ENCODE results near the gene TPT1. TPM values are rescaled to one million over a fixed set of nuclear protein-coding genes. Genes with fewer than 3 reads are reported as not detected.

Gene TPT1
- total RNA-seq, 5 donors from 2014 or later (not counting 1 experiment from before 2014, with no cell fraction given), result 6,680 to 8,997 (median 7,956) TPM

DNA sequence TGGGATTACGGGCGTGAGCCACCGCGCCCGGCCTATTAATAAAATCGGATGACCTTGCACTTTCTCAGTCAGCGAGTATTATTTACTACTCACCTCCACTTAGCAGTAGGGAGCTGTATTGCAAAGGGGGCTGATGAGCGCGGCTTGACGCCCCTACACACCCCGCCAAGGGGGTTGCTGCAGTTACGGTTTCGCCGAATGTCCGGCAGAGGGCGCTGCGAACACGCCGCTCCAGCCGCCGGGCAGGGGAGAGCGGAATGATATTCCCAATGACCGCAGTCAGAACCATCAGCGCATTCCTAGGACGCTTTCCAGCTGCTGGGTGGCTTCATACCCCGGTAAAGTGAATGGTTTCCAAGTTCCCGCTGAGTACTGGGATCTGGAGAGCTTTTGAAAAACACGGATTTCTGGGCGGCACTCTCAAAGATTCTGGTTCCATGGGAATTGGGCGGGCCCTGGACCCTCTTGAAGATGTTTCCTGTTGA is 30.0 kb upstream of the TPT1 start:
- no peak overlapping the region for H3K27ac ChIP-seq (ENCODE audit: low read length)
- H3K4me3 Mint-ChIP-seq, result peak overlapping the region in 1 of 3 donors; percentile 15

DNA sequence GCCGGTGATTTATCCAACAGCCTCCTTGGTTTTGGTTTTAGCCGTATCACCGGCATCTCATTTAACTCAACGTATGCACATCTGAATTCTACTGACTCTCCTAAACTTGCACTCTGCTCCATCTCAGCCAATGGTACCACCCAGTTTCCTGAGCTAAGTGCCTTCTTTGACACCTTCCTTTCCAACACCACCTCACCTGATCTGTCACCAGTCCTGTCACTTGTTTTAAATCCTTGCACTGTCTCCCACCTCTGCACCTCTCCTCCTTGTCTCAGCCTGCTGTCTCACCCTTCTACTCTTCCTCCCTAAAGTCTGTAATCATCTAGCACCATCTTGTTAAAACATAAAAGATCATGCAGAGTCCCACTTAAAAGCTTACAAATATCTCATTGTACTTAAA is 28.1 kb upstream of the TPT1 start:
- peaks cover 6 to 9% of the 10 kb centered on the region in 2 donors for H3K36me3 ChIP-seq (ENCODE audit: control insufficient read depth in 2 of 2, extremely low read depth in 1 of 2, insufficient read depth in 1 of 2, low read length in 1 of 2)
- no peak overlapping the region for H3K4me3 ChIP-seq (ENCODE audit: control insufficient read depth in 1 of 2, extremely low read depth in 1 of 2, low read length in 1 of 2)
- Mint-ChIP-seq H3K9me3 (peaks cover 0 to under 1% (median 0%) of the 10 kb centered on the region in 3 donors), H3K36me3 (peaks cover 19% of the 10 kb centered on the region), H3K4me3 (peak overlapping the region in 2 of 3 donors; percentile 7 to 13), H3K27me3 (no peaks in the 10 kb centered on the region), H3K4me1 (peaks cover 49 to 67% (median 64%) of the 10 kb centered on the region in 3 donors), H3K27ac (peak overlapping the region; percentile 89 to 94)
- H3K27me3 ChIP-seq (replicated peaks in 1 of 2; ENCODE audit: control insufficient read depth in 2 of 2, extremely low read depth in 1 of 2, insufficient read depth in 2 of 2, low read length in 1 of 2), result no peaks in the 10 kb centered on the region
- peaks cover 11 to 32% of the 10 kb centered on the region in 2 experiments for H3K4me1 ChIP-seq (ENCODE audit: control insufficient read depth in 1 of 2, extremely low read depth in 1 of 2, insufficient read depth in 2 of 2, low read length in 2 of 2)
- no peak for DNase-seq
- CTCF ChIA-PET, result interaction anchor here (0.5 to 2.4 kb wide), 4 partner anchors 25 to 143 kb away, joined by 3 to 11 read pairs (median 4); no protein-coding TSS in a partner anchor
- WGBS (ENCODE audit: insufficient coverage), result 97% methylated on average over 3 of the region's 4 CpGs
- H3K27ac ChIP-seq (ENCODE audit: low read length), result no peak overlapping the region
- no peaks in the 10 kb centered on the region for H3K9me3 ChIP-seq
- no peak for ATAC-seq (replicated peaks in 1 of 4)
- POLR2A ChIA-PET, result interaction anchor here (0.6 to 0.9 kb wide), 4 partner anchors 17 to 49 kb away, joined by 3 to 4 read pairs (median 3); no protein-coding TSS in a partner anchor

More for the DNA sequence above, 30.0 kb upstream of the TPT1 start:
- Histone ChIP-seq H3K36me3 (ENCODE audit: control insufficient read depth in 2 of 2, extremely low read depth in 1 of 2, insufficient read depth in 1 of 2, low read length in 1 of 2) (peaks cover 6% of the 10 kb centered on the region in 2 donors), H3K27me3 (replicated peaks in 1 of 2; ENCODE audit: control insufficient read depth in 2 of 2, extremely low read depth in 1 of 2, insufficient read depth in 2 of 2, low read length in 1 of 2) (no peaks in the 10 kb centered on the region), H3K4me3 (ENCODE audit: control insufficient read depth in 1 of 2, extremely low read depth in 1 of 2, low read length in 1 of 2) (no peak overlapping the region), H3K4me1 (ENCODE audit: control insufficient read depth in 1 of 2, extremely low read depth in 1 of 2, insufficient read depth in 2 of 2, low read length in 2 of 2) (peaks cover 11 to 32% of the 10 kb centered on the region in 2 experiments), H3K9me3 (no peaks in the 10 kb centered on the region)
- POLR2A ChIA-PET, result no interaction called here
- no peak for ATAC-seq (replicated peaks in 1 of 4)
- Mint-ChIP-seq H3K27ac (peak overlapping the region; percentile 36 to 44), H3K36me3 (peaks cover 11% of the 10 kb centered on the region), H3K4me1 (peaks cover 48 to 58% (median 54%) of the 10 kb centered on the region in 3 donors), H3K27me3 (no peaks in the 10 kb centered on the region), H3K9me3 (no peaks in the 10 kb centered on the region)
- WGBS (ENCODE audit: insufficient coverage), result 18% methylated on average over 18 of the region's 30 CpGs
- CTCF ChIA-PET, result interaction anchor here (0.6 to 2.5 kb wide), 21 partner anchors 11 to 1493 kb away, joined by 3 to 13 read pairs (median 3); partner anchors contain the start of gene SLC25A30 (in 1 of the 2)
- DNase-seq, result peak in 32 of 35 experiments; percentile 15 to 72 (median 34)

DNA sequence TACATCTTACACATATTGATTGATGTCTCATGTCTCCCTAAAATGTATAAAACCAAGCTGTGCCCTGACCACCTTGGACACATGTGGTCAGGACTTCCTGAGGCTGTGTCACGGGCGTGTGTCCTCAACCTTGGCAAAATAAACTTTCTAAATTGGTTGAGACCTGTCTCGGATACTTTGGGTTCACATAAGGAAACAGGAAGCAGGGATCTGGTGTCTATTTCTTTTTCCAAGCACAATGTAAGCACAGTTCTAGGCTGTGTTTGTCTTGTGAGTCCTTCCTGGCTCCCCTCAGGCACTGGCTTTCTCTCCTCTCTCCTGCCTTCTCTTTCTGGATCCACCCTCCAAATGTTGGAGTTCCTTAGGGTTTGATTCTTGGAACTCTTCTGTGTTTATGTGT is 27.6 kb upstream of the TPT1 start:
- Histone ChIP-seq H3K27ac (ENCODE audit: low read length) (peak overlapping the region; percentile 73), H3K4me1 (ENCODE audit: control insufficient read depth in 1 of 2, extremely low read depth in 1 of 2, insufficient read depth in 2 of 2, low read length in 2 of 2) (peaks cover 11 to 32% of the 10 kb centered on the region in 2 experiments), H3K4me3 (ENCODE audit: control insufficient read depth in 1 of 2, extremely low read depth in 1 of 2, low read length in 1 of 2) (no peak overlapping the region), H3K27me3 (replicated peaks in 1 of 2; ENCODE audit: control insufficient read depth in 2 of 2, extremely low read depth in 1 of 2, insufficient read depth in 2 of 2, low read length in 1 of 2) (no peaks in the 10 kb centered on the region), H3K36me3 (ENCODE audit: control insufficient read depth in 2 of 2, extremely low read depth in 1 of 2, insufficient read depth in 1 of 2, low read length in 1 of 2) (peaks cover 6 to 7% of the 10 kb centered on the region in 2 donors), H3K9me3 (no peaks in the 10 kb centered on the region)
- DNase-seq, result no peak
- H3K4me1 Mint-ChIP-seq, result peaks cover 51 to 71% (median 69%) of the 10 kb centered on the region in 3 donors
- peak overlapping the region; percentile 89 to 94 for H3K27ac Mint-ChIP-seq
- peaks cover 24% of the 10 kb centered on the region for H3K36me3 Mint-ChIP-seq
- 44% methylated on average over 2 of the region's 3 CpGs for WGBS (ENCODE audit: insufficient coverage)
- CTCF ChIA-PET, result interaction anchor here (0.7 to 2.4 kb wide), 4 partner anchors 26 to 35 kb away, joined by 3 to 11 read pairs (median 4); partner anchors contain the start of gene TPT1 (in 1 of the 2)
- ATAC-seq (replicated peaks in 1 of 4), result no peak
- H3K9me3 Mint-ChIP-seq, result peaks cover 0 to 6% (median 0%) of the 10 kb centered on the region in 3 donors
- peak overlapping the region in 1 of 3 donors; percentile 7 for H3K4me3 Mint-ChIP-seq
- POLR2A ChIA-PET, result interaction anchor here in 1 of 2 donors (0.6 to 0.9 kb wide), 2 partner anchors 27 to 139 kb away, joined by 3 read pairs; no protein-coding TSS in a partner anchor
- H3K27me3 Mint-ChIP-seq, result no peaks in the 10 kb centered on the region

DNA sequence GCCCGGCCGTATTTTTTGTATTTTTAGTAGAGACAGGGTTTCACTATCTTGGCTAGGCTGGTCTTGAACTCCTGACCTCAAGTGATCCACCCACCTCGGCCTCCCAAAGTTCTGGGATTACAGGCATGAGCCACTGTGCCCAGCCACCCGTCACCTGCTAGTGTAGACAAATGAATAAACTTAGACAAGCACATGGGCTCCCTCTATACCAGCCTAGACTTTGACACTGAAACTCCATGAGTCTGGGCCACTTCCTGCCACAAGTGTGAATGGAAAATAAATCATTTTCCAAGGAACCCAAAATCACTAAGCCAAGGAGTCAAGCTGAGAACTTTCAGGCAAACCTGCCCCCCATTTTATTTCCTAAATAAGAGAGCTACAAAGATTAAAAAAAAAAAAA is 27.0 kb upstream of the TPT1 start:
- Mint-ChIP-seq H3K36me3 (peaks cover 27% of the 10 kb centered on the region), H3K27me3 (no peaks in the 10 kb centered on the region), H3K27ac (peak overlapping the region; percentile 89 to 94), H3K4me3 (peak overlapping the region in 1 of 3 donors; percentile 32), H3K9me3 (peaks cover 0 to 8% (median 0%) of the 10 kb centered on the region in 3 donors), H3K4me1 (peaks cover 48 to 71% (median 69%) of the 10 kb centered on the region in 3 donors)
- H3K27me3 ChIP-seq (replicated peaks in 1 of 2; ENCODE audit: control insufficient read depth in 2 of 2, extremely low read depth in 1 of 2, insufficient read depth in 2 of 2, low read length in 1 of 2), result no peaks in the 10 kb centered on the region
- POLR2A ChIA-PET, result interaction anchor here (0.6 to 1.2 kb wide), 5 partner anchors 20 to 140 kb away, joined by 3 to 12 read pairs (median 3); partner anchors contain the start of gene TPT1 (in 1 of the 2)
- CTCF ChIA-PET, result interaction anchor here (0.6 to 2.4 kb wide), 8 partner anchors 16 to 105 kb away, joined by 3 to 11 read pairs (median 3); partner anchors contain the start of genes COG3 (in 1 of the 2) and TPT1 (in 1 of the 2)
- DNase-seq (peak in 1 of 35 experiments; percentile 16), ATAC-seq (replicated peaks in 1 of 4) (no peak)
- peak overlapping the region; percentile 73 for H3K27ac ChIP-seq (ENCODE audit: low read length)
- 94% methylated on average over 3 of the region's 4 CpGs for WGBS (ENCODE audit: insufficient coverage)
- H3K9me3 ChIP-seq, result no peaks in the 10 kb centered on the region
- H3K36me3 ChIP-seq (ENCODE audit: control insufficient read depth in 2 of 2, extremely low read depth in 1 of 2, insufficient read depth in 1 of 2, low read length in 1 of 2), result peaks cover 5 to 6% of the 10 kb centered on the region in 2 donors
- peaks cover 9 to 36% of the 10 kb centered on the region in 2 experiments for H3K4me1 ChIP-seq (ENCODE audit: control insufficient read depth in 1 of 2, extremely low read depth in 1 of 2, insufficient read depth in 2 of 2, low read length in 2 of 2)
- no peak overlapping the region for H3K4me3 ChIP-seq (ENCODE audit: control insufficient read depth in 1 of 2, extremely low read depth in 1 of 2, low read length in 1 of 2)

DNA sequence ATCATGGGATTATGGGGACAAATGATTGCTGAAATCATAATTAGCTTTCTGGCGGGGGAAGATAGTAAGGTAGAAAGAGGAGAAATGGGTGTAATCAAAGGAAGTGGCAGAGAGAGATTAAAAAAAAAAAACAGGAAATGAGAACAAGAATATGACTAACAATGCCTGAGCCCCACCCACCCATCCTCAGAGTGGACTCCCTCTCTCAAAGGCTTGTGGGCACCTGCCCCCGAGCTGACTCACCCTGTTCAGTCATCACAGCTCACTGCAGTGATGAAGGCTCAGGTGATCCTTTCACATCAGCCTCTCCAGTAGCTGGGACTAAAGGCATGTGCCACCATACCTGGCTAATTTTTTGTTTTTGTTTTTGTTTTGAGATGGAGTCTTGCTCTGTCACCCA is 26.4 kb upstream of the TPT1 start:
- Histone ChIP-seq H3K9me3 (no peaks in the 10 kb centered on the region), H3K27me3 (replicated peaks in 1 of 2; ENCODE audit: control insufficient read depth in 2 of 2, extremely low read depth in 1 of 2, insufficient read depth in 2 of 2, low read length in 1 of 2) (no peaks in the 10 kb centered on the region), H3K4me1 (ENCODE audit: control insufficient read depth in 1 of 2, extremely low read depth in 1 of 2, insufficient read depth in 2 of 2, low read length in 2 of 2) (peaks cover 9 to 39% of the 10 kb centered on the region in 2 experiments), H3K27ac (ENCODE audit: low read length) (peak overlapping the region; percentile 73), H3K36me3 (ENCODE audit: control insufficient read depth in 2 of 2, extremely low read depth in 1 of 2, insufficient read depth in 1 of 2, low read length in 1 of 2) (peaks cover 6 to 7% of the 10 kb centered on the region in 2 donors), H3K4me3 (ENCODE audit: control insufficient read depth in 1 of 2, extremely low read depth in 1 of 2, low read length in 1 of 2) (no peak overlapping the region)
- peak; percentile 71 to 93 (median 87) for DNase-seq
- Mint-ChIP-seq H3K27me3 (no peaks in the 10 kb centered on the region), H3K4me1 (peaks cover 50 to 74% (median 71%) of the 10 kb centered on the region in 3 donors), H3K36me3 (peaks cover 29% of the 10 kb centered on the region), H3K4me3 (peak overlapping the region; percentile 32 to 61 (median 57)), H3K9me3 (peaks cover 0 to 8% (median 0%) of the 10 kb centered on the region in 3 donors), H3K27ac (peak overlapping the region; percentile 89 to 94)
- ChIA-PET POLR2A (interaction anchor here (0.6 to 1.2 kb wide), 6 partner anchors 20 to 674 kb away, joined by 3 to 12 read pairs (median 4); partner anchors contain the start of gene TPT1 (in 1 of the 2)), CTCF (interaction anchor here (0.6 to 1.5 kb wide), 9 partner anchors 17 to 799 kb away, joined by 3 to 8 read pairs (median 3); partner anchors contain the start of genes COG3 (in 1 of the 2), SLC25A30 (in 1 of the 2) and TPT1 (in 1 of the 2))
- peak; percentile 99 to 100 (median 100) for ATAC-seq (replicated peaks in 1 of 4)
- WGBS (ENCODE audit: insufficient coverage), result 0% methylated on average over 1 of the region's 2 CpGs

DNA sequence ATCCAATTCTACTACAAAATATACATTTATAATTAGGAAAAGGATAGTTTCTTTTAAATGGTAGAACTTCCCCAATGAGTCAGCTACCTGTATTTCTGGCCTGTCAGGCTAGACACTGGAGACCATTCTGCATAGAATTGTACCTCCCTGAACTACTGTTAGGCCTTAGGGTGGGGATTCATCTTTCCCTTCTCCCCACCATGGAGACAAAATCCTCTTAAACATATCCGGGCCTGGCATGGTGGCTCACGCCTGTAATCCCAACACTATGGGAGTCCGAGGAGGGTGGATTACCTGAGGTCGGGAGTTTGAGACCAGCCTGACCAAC is 24.5 kb upstream of the TPT1 start:
- Mint-ChIP-seq H3K4me1 (peaks cover 53 to 70% (median 70%) of the 10 kb centered on the region in 3 donors), H3K27me3 (no peaks in the 10 kb centered on the region), H3K36me3 (peaks cover 36% of the 10 kb centered on the region), H3K27ac (peak overlapping the region; percentile 89 to 94), H3K4me3 (no peak overlapping the region), H3K9me3 (peaks cover 0 to 8% (median 0%) of the 10 kb centered on the region in 3 donors)
- no peak overlapping the region for H3K4me3 ChIP-seq (ENCODE audit: control insufficient read depth in 1 of 2, extremely low read depth in 1 of 2, low read length in 1 of 2)
- WGBS (ENCODE audit: insufficient coverage), result no CpG with 5 or more reads among the region's 4 CpGs
- H3K9me3 ChIP-seq, result no peaks in the 10 kb centered on the region
- DNase-seq (no peak), ATAC-seq (replicated peaks in 1 of 4) (no peak)
- H3K4me1 ChIP-seq (ENCODE audit: control insufficient read depth in 1 of 2, extremely low read depth in 1 of 2, insufficient read depth in 2 of 2, low read length in 2 of 2), result peaks cover 9 to 31% of the 10 kb centered on the region in 2 experiments
- POLR2A ChIA-PET, result no interaction called here
- CTCF ChIA-PET, result interaction anchor here in 1 of 2 donors (1.0 kb wide), 1 partner anchor 9 kb away, joined by 4 read pairs; no protein-coding TSS in a partner anchor
- H3K27ac ChIP-seq (ENCODE audit: low read length), result no peak overlapping the region
- no peaks in the 10 kb centered on the region for H3K27me3 ChIP-seq (replicated peaks in 1 of 2; ENCODE audit: control insufficient read depth in 2 of 2, extremely low read depth in 1 of 2, insufficient read depth in 2 of 2, low read length in 1 of 2)
- peaks cover 6 to 11% of the 10 kb centered on the region in 2 donors for H3K36me3 ChIP-seq (ENCODE audit: control insufficient read depth in 2 of 2, extremely low read depth in 1 of 2, insufficient read depth in 1 of 2, low read length in 1 of 2)

Data from T-cell (primary cell).